NCI-H1092 (cell line): Measurements from ENCODE around the gene NLN.

Experiments
- DNase-seq: peaks from one replicate; lab custom pipeline; 2025; lab: John Stamatoyannopoulos, UW

NLN gene

GRCh38 chr5:65808818-65809217 is 86.8 kb downstream of the NLN start:
- no peak for DNase-seq

DNA sequence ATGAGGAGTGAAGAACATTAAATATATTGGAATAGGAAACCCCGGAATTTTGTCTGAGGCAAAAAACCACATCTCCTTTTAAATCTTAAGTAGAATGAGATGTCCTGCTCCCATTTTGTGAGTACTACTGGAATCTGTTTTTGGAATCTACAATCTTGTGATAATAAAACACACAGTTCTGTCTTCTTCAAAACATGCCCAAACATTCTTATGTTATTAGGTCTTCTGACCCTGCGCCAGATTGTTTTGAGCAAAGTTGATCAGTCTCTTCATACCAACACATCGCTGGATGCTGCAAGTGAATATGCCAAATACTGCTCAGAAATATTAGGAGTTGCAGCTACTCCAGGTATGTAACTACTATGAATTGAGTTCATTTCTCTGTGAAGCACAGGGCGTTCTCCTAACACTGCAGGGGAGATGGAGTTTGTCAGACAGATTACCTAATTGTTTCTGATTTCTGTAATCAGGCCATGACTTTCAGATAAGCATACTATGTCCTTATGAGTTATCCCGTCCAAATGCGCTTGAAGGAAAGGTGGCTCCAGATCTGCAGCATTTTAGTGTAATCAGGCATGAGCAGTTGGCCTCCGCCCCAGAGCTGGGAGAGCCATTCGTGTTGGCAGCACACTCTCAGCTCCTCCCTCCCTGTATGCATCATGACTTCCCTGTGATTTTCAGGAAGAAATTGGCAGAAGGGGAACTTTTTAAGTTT is 88.0 kb downstream of the NLN start:
- DNase-seq: no peak

- DNase-seq: no peak
Measured at GRCh38 chr5:65811004-65811403, 89.0 kb downstream of the NLN start.

GRCh38 chr5:65811885-65812284 is 89.9 kb downstream of the NLN start:
- no peak for DNase-seq

DNA sequence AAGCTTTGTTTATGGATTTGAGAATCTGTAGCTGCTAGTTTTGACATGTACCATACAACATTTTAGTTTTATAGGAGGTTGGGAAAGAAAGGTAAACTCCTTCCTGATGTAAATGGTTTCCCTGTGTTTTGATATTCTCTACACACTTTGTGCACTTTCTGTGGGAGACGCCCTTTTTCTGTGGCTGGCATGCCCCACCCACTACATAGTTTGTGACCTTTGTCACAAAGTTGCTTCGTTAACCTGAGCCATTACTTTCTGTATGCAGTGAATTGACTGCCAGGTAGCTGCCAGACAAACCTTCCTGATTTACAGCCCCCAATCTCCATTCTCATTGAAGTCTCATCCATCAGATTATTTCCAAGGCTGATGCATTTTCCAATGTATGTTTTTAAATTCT is 90.6 kb downstream of the NLN start:
- DNase-seq: no peak

GRCh38 chr5:65813174-65813573 is 91.2 kb downstream of the NLN start:
- DNase-seq: no peak

- DNase-seq: no peak
Measured at GRCh38 chr5:65815161-65815560, 93.2 kb downstream of the NLN start.

GRCh38 chr5:65816729-65817128 is 94.7 kb downstream of the NLN start:
- no peak for DNase-seq

- DNase-seq: no peak
Measured at GRCh38 chr5:65817931-65818330, 95.9 kb downstream of the NLN start.

- no peak for DNase-seq
Measured at GRCh38 chr5:65818592-65818991, 96.6 kb downstream of the NLN start.

- no peak for DNase-seq
Measured at GRCh38 chr5:65819215-65819904, 97.4 kb downstream of the NLN start.

DNA sequence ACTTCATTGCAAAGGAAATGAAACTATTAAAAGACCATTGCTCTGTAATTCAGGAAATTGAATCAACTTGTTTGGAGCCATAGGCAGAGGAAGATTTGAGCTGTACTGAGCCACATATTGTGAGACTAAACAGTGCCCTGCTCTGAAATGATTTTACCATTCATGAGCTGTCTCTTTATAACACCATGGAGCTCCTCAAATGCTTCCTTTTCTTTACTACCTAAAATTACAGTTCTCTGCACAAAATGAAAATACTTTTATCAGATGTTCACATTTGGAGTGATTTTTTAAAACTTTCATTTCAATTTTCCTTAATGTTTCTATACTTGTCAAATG is 97.9 kb downstream of the NLN start:
- DNase-seq: no peak

DNA sequence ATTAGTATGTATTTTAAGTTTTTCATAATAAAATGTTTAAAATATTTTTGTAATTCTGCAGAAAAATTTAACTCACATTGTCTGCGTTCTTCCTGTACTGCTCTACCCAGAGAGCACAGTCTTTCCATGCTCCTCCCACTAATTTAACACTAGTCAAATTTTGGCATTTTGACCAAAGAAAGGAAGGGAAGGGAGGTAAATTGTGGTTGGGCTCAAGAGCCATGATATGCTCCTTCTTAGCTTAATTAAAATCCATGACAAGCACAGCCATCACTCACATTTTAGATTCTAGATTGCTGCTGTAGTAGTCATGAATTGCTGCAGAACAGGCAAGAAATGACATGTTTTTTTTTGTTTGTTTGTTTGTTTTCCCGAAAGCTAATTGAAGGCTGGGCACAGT is 98.4 kb downstream of the NLN start:
- DNase-seq: no peak

GRCh38 chr5:65821966-65822365 is 100.0 kb downstream of the NLN start:
- no peak for DNase-seq

GRCh38 chr5:65822710-65823109 is 100.7 kb downstream of the NLN start:
- DNase-seq: no peak

DNA sequence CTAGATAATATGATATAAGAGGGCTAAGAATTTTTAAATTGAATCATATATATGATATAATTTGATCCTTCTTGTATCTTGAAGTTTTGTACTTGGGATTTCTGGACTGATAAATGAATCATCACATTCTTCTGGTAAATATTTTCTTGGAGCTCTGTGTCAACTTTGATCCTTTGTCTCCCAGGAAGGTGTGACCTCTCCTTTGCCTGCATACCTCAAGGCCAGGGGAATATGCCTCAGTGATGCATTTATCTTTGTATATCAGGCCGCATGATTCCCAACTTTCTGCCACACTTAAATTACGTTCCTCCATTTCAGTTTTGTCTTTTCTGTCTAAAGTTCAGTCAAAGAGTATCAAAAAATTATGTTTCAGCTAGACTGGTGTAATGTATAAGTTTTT is 101.2 kb downstream of the NLN start:
- DNase-seq: no peak

- DNase-seq: no peak
Measured at GRCh38 chr5:65823845-65824445, 101.9 kb downstream of the NLN start.

DNA sequence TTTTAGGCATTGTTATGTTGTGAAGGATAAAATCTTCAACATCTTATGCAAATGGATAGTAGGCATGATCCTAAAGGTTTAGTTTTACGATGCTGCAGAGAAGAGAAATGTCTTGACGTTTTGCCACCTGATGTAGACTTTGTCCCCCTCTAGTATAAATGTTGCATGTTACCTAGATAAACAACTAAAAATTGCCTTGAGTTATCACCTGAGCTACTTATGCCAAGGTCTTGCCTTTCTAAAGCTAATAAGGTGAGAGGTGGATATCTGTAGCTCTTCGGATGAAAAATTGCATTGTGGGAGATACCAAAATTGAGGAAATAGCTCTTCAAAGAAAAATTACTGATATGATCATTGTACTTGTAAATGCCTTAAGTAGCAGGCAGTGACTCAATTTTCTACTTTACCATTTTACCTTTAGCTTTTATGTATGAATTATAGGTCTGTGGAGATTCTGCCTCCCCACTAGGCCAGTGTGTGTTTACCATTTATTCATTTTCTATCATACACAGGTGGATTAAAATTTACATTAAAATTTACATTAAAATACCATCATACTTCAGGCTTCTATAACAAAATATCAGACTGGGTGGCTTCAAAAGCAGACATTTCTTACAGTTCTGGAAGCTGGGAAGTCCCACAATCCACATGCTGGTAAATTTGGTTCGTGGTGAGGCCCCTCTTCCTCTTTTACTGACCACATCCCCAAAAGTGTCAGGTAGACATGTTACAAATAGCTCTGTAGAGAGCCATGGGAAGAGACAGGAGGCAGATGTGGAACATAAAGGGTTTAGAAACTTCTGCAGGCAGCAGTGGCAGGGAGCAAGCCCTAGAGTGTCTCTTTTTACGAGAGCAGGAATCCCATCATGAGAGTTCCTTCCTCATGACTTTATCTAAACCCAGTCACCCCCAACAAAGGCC is 103.7 kb downstream of the NLN start:
- DNase-seq: no peak

- no peak for DNase-seq
Measured at GRCh38 chr5:65828022-65828896, 106.3 kb downstream of the NLN start.

GRCh38 chr5:65830856-65831255 is 108.9 kb downstream of the NLN start:
- no peak for DNase-seq

DNA sequence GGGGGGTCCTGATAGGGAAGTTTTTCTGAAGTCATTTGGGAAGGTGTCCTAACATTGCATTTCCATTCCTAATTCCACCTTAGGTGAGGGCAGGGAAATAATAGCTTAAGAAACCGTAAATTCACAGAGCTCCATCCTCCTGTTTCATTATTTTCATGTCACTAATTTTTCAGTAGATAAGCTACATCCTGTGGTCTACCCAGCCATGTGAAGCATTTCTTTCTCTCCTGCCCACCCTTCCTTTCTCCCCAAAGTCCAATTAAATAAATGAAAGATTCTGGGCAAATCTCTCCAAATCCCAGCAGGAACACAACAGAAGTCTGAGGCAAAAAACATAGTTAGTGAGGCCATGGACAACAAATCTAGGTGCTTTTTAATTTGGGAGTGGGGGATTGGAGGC is 109.3 kb downstream of the NLN start:
- no peak for DNase-seq

DNA sequence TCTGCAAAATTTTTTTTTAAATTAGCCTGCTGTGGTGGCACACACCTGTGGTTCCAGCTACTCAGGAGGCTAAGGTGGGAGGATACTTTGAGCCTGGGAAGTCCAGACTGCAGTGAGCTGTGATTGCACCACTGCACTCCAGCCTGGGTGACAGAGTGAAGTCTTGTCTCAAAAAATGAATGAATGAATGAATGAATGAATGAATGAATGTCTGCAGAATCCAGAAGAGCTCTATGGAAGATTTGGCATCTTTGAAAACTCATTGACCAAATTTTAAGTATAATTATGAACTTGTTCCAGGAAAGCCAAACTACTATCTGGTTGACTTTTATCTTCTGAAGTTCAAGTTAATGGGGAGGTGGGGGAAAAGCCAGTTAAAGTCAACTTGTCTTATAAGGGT is 110.1 kb downstream of the NLN start:
- DNase-seq: no peak
